ENCODE measurements around the gene DPY30.

DPY30 gene

GRCh38 chr2:31983762-31984467, 55.7 kb downstream of the DPY30 start:
- no peak for DNase-seq (ENCODE audit: low spot score)
- H3K36me3 ChIP-seq (ENCODE audit: low read depth): no peaks in the 10 kb centered on the region
- no peak for ATAC-seq (ENCODE audit: low read depth)
- no peak overlapping the region for H3K4me3 ChIP-seq (ENCODE audit: severe bottlenecking)
- no peak overlapping the region for H3K27ac ChIP-seq (ENCODE audit: poor library complexity, severe bottlenecking)
- no peaks in the 10 kb centered on the region for H3K9me3 ChIP-seq (ENCODE audit: severe bottlenecking)
- no peak for TF ChIP-seq CTCF (IDR thresholded peaks at IDR 0.05; ENCODE audit: poor library complexity, severe bottlenecking)
- H3K4me1 ChIP-seq (ENCODE audit: insufficient read depth, poor library complexity, severe bottlenecking): peaks cover 8% of the 10 kb centered on the region
- H3K27me3 ChIP-seq (ENCODE audit: insufficient read depth, poor library complexity, severe bottlenecking): no peaks in the 10 kb centered on the region

- no peaks in the 10 kb centered on the region for H3K9me3 ChIP-seq (ENCODE audit: severe bottlenecking)
- no peak overlapping the region for H3K4me3 ChIP-seq (ENCODE audit: severe bottlenecking)
- TF ChIP-seq CTCF (IDR thresholded peaks at IDR 0.05; ENCODE audit: poor library complexity, severe bottlenecking): no peak
- no peak overlapping the region for H3K27ac ChIP-seq (ENCODE audit: poor library complexity, severe bottlenecking)
- no peaks in the 10 kb centered on the region for H3K36me3 ChIP-seq (ENCODE audit: low read depth)
- peak; percentile 71 for ATAC-seq (ENCODE audit: low read depth)
- H3K27me3 ChIP-seq (ENCODE audit: insufficient read depth, poor library complexity, severe bottlenecking): no peaks in the 10 kb centered on the region
- DNase-seq (ENCODE audit: low spot score): no peak
- H3K4me1 ChIP-seq (ENCODE audit: insufficient read depth, poor library complexity, severe bottlenecking): no peaks in the 10 kb centered on the region
Observed at GRCh38 chr2:31980674-31981356, 58.8 kb downstream of the DPY30 start.

GRCh38 chr2:31979956-31980355, 59.6 kb downstream of the DPY30 start:
- H3K9me3 ChIP-seq (ENCODE audit: severe bottlenecking): no peaks in the 10 kb centered on the region
- H3K36me3 ChIP-seq (ENCODE audit: low read depth): no peaks in the 10 kb centered on the region
- H3K27ac ChIP-seq (ENCODE audit: poor library complexity, severe bottlenecking): no peak overlapping the region
- no peak for TF ChIP-seq CTCF (IDR thresholded peaks at IDR 0.05; ENCODE audit: poor library complexity, severe bottlenecking)
- no peak overlapping the region for H3K4me3 ChIP-seq (ENCODE audit: severe bottlenecking)
- H3K4me1 ChIP-seq (ENCODE audit: insufficient read depth, poor library complexity, severe bottlenecking): no peaks in the 10 kb centered on the region
- ATAC-seq (ENCODE audit: low read depth): no peak
- DNase-seq (ENCODE audit: low spot score): no peak
- no peaks in the 10 kb centered on the region for H3K27me3 ChIP-seq (ENCODE audit: insufficient read depth, poor library complexity, severe bottlenecking)

- Histone ChIP-seq H3K27me3 (ENCODE audit: insufficient read depth, poor library complexity, severe bottlenecking) (no peaks in the 10 kb centered on the region), H3K36me3 (ENCODE audit: low read depth) (no peaks in the 10 kb centered on the region), H3K4me1 (ENCODE audit: insufficient read depth, poor library complexity, severe bottlenecking) (no peaks in the 10 kb centered on the region), H3K4me3 (ENCODE audit: severe bottlenecking) (no peak overlapping the region), H3K27ac (ENCODE audit: poor library complexity, severe bottlenecking) (no peak overlapping the region), H3K9me3 (ENCODE audit: severe bottlenecking) (no peaks in the 10 kb centered on the region)
- ATAC-seq (ENCODE audit: low read depth) (no peak), DNase-seq (ENCODE audit: low spot score) (no peak)
- TF ChIP-seq CTCF (IDR thresholded peaks at IDR 0.05; ENCODE audit: poor library complexity, severe bottlenecking): no peak
Observed at GRCh38 chr2:31979018-31979417, 60.6 kb downstream of the DPY30 start.

- TF ChIP-seq CTCF (IDR thresholded peaks at IDR 0.05; ENCODE audit: poor library complexity, severe bottlenecking): no peak
- DNase-seq (ENCODE audit: low spot score) (no peak), ATAC-seq (ENCODE audit: low read depth) (no peak)
- no peak overlapping the region for H3K27ac ChIP-seq (ENCODE audit: poor library complexity, severe bottlenecking)
- no peaks in the 10 kb centered on the region for H3K9me3 ChIP-seq (ENCODE audit: severe bottlenecking)
- H3K36me3 ChIP-seq (ENCODE audit: low read depth): no peaks in the 10 kb centered on the region
- H3K4me1 ChIP-seq (ENCODE audit: insufficient read depth, poor library complexity, severe bottlenecking): no peaks in the 10 kb centered on the region
- no peaks in the 10 kb centered on the region for H3K27me3 ChIP-seq (ENCODE audit: insufficient read depth, poor library complexity, severe bottlenecking)
- no peak overlapping the region for H3K4me3 ChIP-seq (ENCODE audit: severe bottlenecking)
Observed at GRCh38 chr2:31978436-31978835, 61.2 kb downstream of the DPY30 start.
